CD4-positive, alpha-beta T cell treated with Interleukin-4 for 1 hour (primary cell): ENCODE measurements around the gene TMEM190.
A peak's percentile ranks its signal among the peaks of the same experiment; 100 is the strongest.
"Not testable (repeated sequence)": the region's sequence is repeated elsewhere in the genome, so short reads cannot be mapped to it uniquely, and the experiment has no call there.

ENCODE experiments used
- DNase-seq, 2 donors: peaks; one replicate each; pipeline ENCODE4 v3.0.0-alpha.2; 2020 to 2022

The TMEM190 gene

GRCh38 chr19:55391702-55392615, 15.3 kb downstream of the TMEM190 start:
- no peak for DNase-seq

- DNase-seq, result no peak
Measured at GRCh38 chr19:55392820-55393761, 16.5 kb downstream of the TMEM190 start.

- DNase-seq, result no peak
Measured at GRCh38 chr19:55398200-55398925, 21.7 kb downstream of the TMEM190 start.

GRCh38 chr19:55400281-55401087, 23.9 kb downstream of the TMEM190 start:
- no peak for DNase-seq

GRCh38 chr19:55401390-55401789, 24.8 kb downstream of the TMEM190 start:
- not testable (repeated sequence) for DNase-seq

GRCh38 chr19:55402509-55402908, 25.9 kb downstream of the TMEM190 start:
- DNase-seq, result no peak

- DNase-seq, result no peak
Measured at GRCh38 chr19:55405638-55406037, 29.0 kb downstream of the TMEM190 start.

- DNase-seq, result peak in 1 of 2 donors; percentile 19
Measured at GRCh38 chr19:55406091-55406825, 29.6 kb downstream of the TMEM190 start.

- peak in 1 of 2 donors; percentile 27 for DNase-seq
Measured at GRCh38 chr19:55406826-55407549, 30.4 kb downstream of the TMEM190 start.

- DNase-seq, result not testable (repeated sequence)
Measured at GRCh38 chr19:55407550-55407799, 30.8 kb downstream of the TMEM190 start, which contains the start of gene UBE2S. Gene UBE2S, minus strand, starts transcription at chr19:55407788. Its CDS starts 199 bp downstream, at chr19:55407589.

GRCh38 chr19:55407800-55408532, 31.3 kb downstream of the TMEM190 start:
- DNase-seq, result peak; percentile 99

GRCh38 chr19:55408533-55408872, 31.9 kb downstream of the TMEM190 start:
- no peak for DNase-seq

- DNase-seq, result not testable (repeated sequence)
Measured at GRCh38 chr19:55409179-55409578, 32.6 kb downstream of the TMEM190 start.

GRCh38 chr19:55410168-55410567, 33.5 kb downstream of the TMEM190 start:
- no peak for DNase-seq

GRCh38 chr19:55418185-55418584, 41.6 kb downstream of the TMEM190 start:
- DNase-seq, result peak; percentile 61 to 72

- DNase-seq, result no peak
Measured at GRCh38 chr19:55419103-55419502, 42.5 kb downstream of the TMEM190 start.

GRCh38 chr19:55419624-55420236, 43.1 kb downstream of the TMEM190 start:
- no peak for DNase-seq

GRCh38 chr19:55421281-55421680, 44.7 kb downstream of the TMEM190 start:
- DNase-seq, result peak; percentile 27 to 56

- no peak for DNase-seq
Measured at GRCh38 chr19:55423225-55424005, 46.8 kb downstream of the TMEM190 start.
